ENCODE results near the gene KCNH5. TPM values are rescaled to one million over a fixed set of nuclear protein-coding genes. Genes with fewer than 3 reads are reported as not detected.

KCNH5 gene
- total and polyA plus RNA-seq, 12 donors: 0.15 TPM; not detected in 11

DNA sequence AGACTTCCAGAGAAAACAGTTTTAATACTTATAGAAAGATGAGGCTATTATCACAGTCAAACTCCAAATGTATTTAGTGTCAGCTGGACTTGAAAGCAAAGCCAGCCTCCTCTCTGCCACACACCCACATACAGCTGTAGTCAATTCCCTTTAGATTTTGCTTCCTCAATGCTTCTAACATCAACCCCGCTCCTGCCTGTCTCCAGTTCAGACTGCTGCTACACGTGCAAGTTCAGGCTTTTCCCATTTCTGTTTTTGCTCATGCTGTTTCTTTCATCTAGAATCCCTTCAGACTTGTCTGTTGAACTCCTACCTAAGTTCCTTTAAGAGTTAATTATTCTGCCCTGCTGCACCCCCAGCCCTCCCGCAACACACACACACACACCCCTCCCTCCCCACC, 380.0 kb downstream of the KCNH5 start:
- TF ChIP-seq, protein P1, sequence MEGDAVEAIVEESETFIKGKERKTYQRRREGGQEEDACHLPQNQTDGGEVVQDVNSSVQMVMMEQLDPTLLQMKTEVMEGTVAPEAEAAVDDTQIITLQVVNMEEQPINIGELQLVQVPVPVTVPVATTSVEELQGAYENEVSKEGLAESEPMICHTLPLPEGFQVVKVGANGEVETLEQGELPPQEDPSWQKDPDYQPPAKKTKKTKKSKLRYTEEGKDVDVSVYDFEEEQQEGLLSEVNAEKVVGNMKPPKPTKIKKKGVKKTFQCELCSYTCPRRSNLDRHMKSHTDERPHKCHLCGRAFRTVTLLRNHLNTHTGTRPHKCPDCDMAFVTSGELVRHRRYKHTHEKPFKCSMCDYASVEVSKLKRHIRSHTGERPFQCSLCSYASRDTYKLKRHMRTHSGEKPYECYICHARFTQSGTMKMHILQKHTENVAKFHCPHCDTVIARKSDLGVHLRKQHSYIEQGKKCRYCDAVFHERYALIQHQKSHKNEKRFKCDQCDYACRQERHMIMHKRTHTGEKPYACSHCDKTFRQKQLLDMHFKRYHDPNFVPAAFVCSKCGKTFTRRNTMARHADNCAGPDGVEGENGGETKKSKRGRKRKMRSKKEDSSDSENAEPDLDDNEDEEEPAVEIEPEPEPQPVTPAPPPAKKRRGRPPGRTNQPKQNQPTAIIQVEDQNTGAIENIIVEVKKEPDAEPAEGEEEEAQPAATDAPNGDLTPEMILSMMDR (IDR thresholded peaks at IDR 0.05): no peak
- Histone ChIP-seq H3K27me3 (peaks cover 0 to 15% (median 0%) of the 10 kb centered on the region in 7 donors), H3K27ac (no peak overlapping the region), H3K36me3 (no peaks in the 10 kb centered on the region), H3K4me3 (no peak overlapping the region), H3K4me1 (no peaks in the 10 kb centered on the region), H3K9me3 (peaks cover 0 to 7% (median 0%) of the 10 kb centered on the region in 11 donors)
- intact Hi-C loops (cut with DNase I): no loop called here
- 0 to 20% methylated on average over 3 of the region's 3 CpGs for WGBS, 2 donors
- ATAC-seq: no peak
- DNase-seq: no peak

DNA sequence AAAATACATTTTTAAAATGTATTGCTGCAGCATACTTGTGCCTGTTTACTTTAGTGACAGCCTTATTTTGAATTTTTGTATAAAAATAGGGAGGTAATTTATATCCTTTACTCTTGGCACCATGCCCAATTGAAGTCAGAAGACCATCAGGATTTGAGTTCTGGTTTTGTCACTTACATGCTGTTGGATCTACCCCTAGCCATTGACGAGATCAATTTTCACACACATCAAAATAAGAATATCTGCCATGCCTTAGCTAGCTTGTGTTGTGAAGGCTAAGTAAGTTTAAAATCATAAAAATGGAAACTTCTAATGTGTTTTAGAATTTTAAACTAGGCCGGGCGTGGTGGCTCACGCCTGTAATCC, 381.8 kb downstream of the KCNH5 start:
- Histone ChIP-seq H3K27ac (no peak overlapping the region), H3K27me3 (peaks cover 0 to 11% (median 0%) of the 10 kb centered on the region in 7 donors), H3K9me3 (peaks cover 0 to 11% (median 0%) of the 10 kb centered on the region in 11 donors), H3K4me3 (no peak overlapping the region), H3K36me3 (no peaks in the 10 kb centered on the region), H3K4me1 (no peaks in the 10 kb centered on the region)
- intact Hi-C loops (cut with DNase I): no loop called here
- DNase-seq (no peak), ATAC-seq (no peak)
- 73 to 74% methylated on average over 4 of the region's 4 CpGs for whole genome bisulfite sequencing, 2 donors
- TF ChIP-seq, protein P1 (IDR thresholded peaks at IDR 0.05): no peak

DNA sequence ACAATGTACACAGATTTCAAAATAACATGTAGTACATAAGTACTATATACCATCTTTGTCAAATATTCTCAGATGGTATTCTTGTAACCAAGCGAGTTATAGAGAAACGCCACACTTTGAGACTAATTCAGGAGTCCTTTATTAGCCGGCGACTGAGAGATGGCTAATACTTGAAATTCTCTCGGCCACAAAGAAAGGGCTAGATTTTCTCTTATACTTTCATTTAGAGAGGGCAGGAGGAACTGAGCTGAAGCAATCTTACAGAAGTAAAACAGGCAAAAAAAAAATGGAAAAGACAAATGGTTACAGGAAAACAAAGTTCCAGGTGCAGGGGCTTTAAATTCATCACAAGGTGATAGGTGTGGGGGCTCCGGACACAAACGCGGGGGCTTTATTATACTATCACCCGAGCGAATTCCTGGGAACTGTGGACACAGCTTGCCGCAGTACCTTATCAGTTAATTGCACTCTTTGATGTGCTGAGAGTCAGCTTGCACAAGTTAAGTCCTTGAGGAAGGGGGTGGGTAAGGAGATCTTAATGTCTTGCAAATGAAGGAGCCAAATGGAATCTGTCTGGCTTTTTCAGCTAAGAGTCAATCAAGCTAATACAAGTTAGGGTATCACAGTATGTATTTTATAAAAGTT, 382.3 kb downstream of the KCNH5 start:
- H3K4me1 ChIP-seq: no peaks in the 10 kb centered on the region
- no peak for DNase-seq
- H3K4me3 ChIP-seq: no peak overlapping the region
- TF ChIP-seq, protein P1 (IDR thresholded peaks at IDR 0.05): no peak
- no peak overlapping the region for H3K27ac ChIP-seq
- no peak for ATAC-seq
- H3K36me3 ChIP-seq: no peaks in the 10 kb centered on the region
- peaks cover 0 to 11% (median 0%) of the 10 kb centered on the region in 11 donors for H3K9me3 ChIP-seq
- peaks cover 0 to 11% (median 0%) of the 10 kb centered on the region in 7 donors for H3K27me3 ChIP-seq
- 14 to 19% methylated on average over 11 of the region's 11 CpGs for WGBS, 2 donors
- intact Hi-C loops (cut with DNase I): no loop called here

DNA sequence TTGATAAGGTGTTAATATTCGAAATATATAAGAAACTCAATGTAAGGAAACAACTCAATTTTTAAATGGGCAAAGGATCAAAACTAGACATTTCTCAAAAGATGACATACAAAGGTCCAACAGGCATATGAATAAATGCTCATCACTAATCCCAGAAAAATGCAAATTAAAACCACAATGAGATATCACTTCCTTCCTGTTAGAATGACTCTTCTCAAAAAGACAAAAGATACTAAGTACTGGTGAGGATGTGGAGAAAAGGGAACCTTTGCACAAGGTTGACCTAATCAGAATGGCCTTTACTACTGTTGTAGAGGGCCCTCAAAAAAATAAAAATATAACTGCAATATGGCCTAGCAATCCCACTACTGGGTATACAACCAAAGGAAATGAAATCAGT, 383.4 kb downstream of the KCNH5 start:
- TF ChIP-seq, protein P1 (IDR thresholded peaks at IDR 0.05): no peak
- intact Hi-C loops (cut with DNase I): no loop called here
- no peak overlapping the region for H3K4me3 ChIP-seq
- H3K36me3 ChIP-seq: no peaks in the 10 kb centered on the region
- H3K27me3 ChIP-seq: peaks cover 0 to 11% (median 0%) of the 10 kb centered on the region in 7 donors
- H3K4me1 ChIP-seq: no peaks in the 10 kb centered on the region
- no peak overlapping the region for H3K27ac ChIP-seq
- ATAC-seq: no peak
- 88 to 91% methylated on average over 1 of the region's 1 CpG for WGBS, 2 donors
- peaks cover 0 to 11% (median 0%) of the 10 kb centered on the region in 11 donors for H3K9me3 ChIP-seq
- no peak for DNase-seq
